Adrenal gland (tissue), 5 donors: ENCODE measurements around the gene C14orf132.

ENCODE experiments used
- CTCF ChIP-seq, 6 experiments: fragments of 450-650 bp in 4 of 6; fragments of 200-600 bp in 2 of 6; sonication (generic) in 1 of 6; IDR thresholded peaks; 1 replicate in 5 of 6; 2 replicates in 1 of 6; pipeline versions ENCODE4 v1.5.1 to v1.8.0; 2016 to 2021; ENCODE audit warnings: antibody characterized with exemption in 6 of 6, mild to moderate bottlenecking in 2 of 6, moderate library complexity in 1 of 6
- POLR2A ChIP-seq, 2 donors: fragments of 450-650 bp; IDR thresholded peaks; one replicate each; pipeline ENCODE4 v1.6.1; 2017; ENCODE audit warnings: antibody characterized with exemption in 2 of 2, mild to moderate bottlenecking in 2 of 2, moderate library complexity in 1 of 2
- donor health status: DM: no; HTN: no; CAD: no.

- TF ChIP-seq CTCF (IDR thresholded peaks at IDR 0.05) (no peak), POLR2A (IDR thresholded peaks at IDR 0.05) (no peak)
These were observed 63.1 kb downstream of the C14orf132 start for GRCh38 chr14:96102081-96102856.
